Keratinocyte (primary cell): ENCODE results near the gene RAB23.

ENCODE experiments used
- CTCF ChIP-seq, 3 experiments: IDR thresholded peaks in 1 of 3; conservative IDR thresholded peaks in 1 of 3; optimal IDR thresholded peaks in 1 of 3; 2 replicates in 2 of 3; 3 replicates in 1 of 3; pipeline versions ENCODE3 to v1.5.1; 2011; ENCODE audit warnings: low read length in 3 of 3, mild to moderate bottlenecking in 3 of 3, moderate library complexity in 2 of 3, control low read depth in 1 of 3, inconsistent platforms in 1 of 3; ENCODE audit not compliant: insufficient read depth in 2 of 3; ENCODE audit errors: extremely low read depth in 1 of 3
- EZH2 ChIP-seq: IDR thresholded peaks from one replicate; pipeline ENCODE4 v1.6.1; 2012; ENCODE audit warnings: inconsistent platforms, mild to moderate bottlenecking, low read length, moderate library complexity

- TF ChIP-seq CTCF (optimal IDR thresholded peaks at IDR 0.05 in 1 of 3, IDR thresholded peaks at IDR 0.05 in 1 of 3, conservative IDR thresholded peaks at IDR 0.05 in 1 of 3; ENCODE audit: extremely low read depth in 1 of 3, insufficient read depth in 2 of 3, low read length in 3 of 3) = no peak
- no peak for TF ChIP-seq EZH2
These were observed 74.7 kb downstream of the RAB23 start for GRCh38 chr6:57147401-57147800.
